Glutamatergic neuron (in vitro differentiated cells): ENCODE results near the gene WFS1. TPM values are rescaled to one million over a fixed set of nuclear protein-coding genes. Genes with fewer than 3 reads are reported as not detected.

ENCODE experiments used
- DNase-seq: peaks from one replicate; pipeline ENCODE4 v3.0.0; 2022
- H3K27ac Mint-ChIP-seq: one replicate; pipeline ENCODE4 v1.8.0; 2020; ENCODE audit warnings: mild to moderate bottlenecking, mixed read lengths, inconsistent platforms; ENCODE audit not compliant: unreplicated experiment
- H3K27me3 Mint-ChIP-seq: one replicate; pipeline ENCODE4 v1.8.0; 2020; ENCODE audit warnings: mild to moderate bottlenecking, moderate library complexity, mixed read lengths, inconsistent platforms; ENCODE audit not compliant: unreplicated experiment
- H3K36me3 Mint-ChIP-seq: one replicate; pipeline ENCODE4 v1.8.0; 2020; ENCODE audit warnings: mild to moderate bottlenecking, mixed read lengths, inconsistent platforms; ENCODE audit not compliant: unreplicated experiment
- H3K4me1 Mint-ChIP-seq: one replicate; pipeline ENCODE4 v1.8.0; 2020; ENCODE audit warnings: mild to moderate bottlenecking, low read depth, mixed read lengths, inconsistent platforms; ENCODE audit not compliant: unreplicated experiment
- H3K4me3 Mint-ChIP-seq: one replicate; pipeline ENCODE4 v1.8.0; 2020; ENCODE audit warnings: mild to moderate bottlenecking, mixed read lengths, inconsistent platforms; ENCODE audit not compliant: unreplicated experiment
- H3K9me3 Mint-ChIP-seq: one replicate; pipeline ENCODE4 v1.8.0; 2020; ENCODE audit warnings: mild to moderate bottlenecking, moderate library complexity, mixed read lengths, inconsistent platforms; ENCODE audit not compliant: unreplicated experiment
- CTCF ChIP-seq: fragments of 200-600 bp; sonication (generic); IDR thresholded peaks from one replicate; pipeline ENCODE4 v1.5.0; 2021; ENCODE audit not compliant: partially characterized antibody, unreplicated experiment
- total RNA-seq: library from RNA; stranded (reverse); fragmentation: NEBNext Ultra II Directional; extraction: Animal tissue kit (Norgen Biotek cat#: 25700); gene quantifications from one replicate; pipeline ENCODE4 v1.2.1, GENCODE V29; 2021; ENCODE audit not compliant: unreplicated experiment

The WFS1 gene
- total RNA-seq, 1 donor from 2014 or later = 30.4 TPM

GRCh38 chr4:6258741-6259140, 10.9 kb upstream of the WFS1 start:
- no peak overlapping the region for H3K27ac Mint-ChIP-seq
- no peak overlapping the region for H3K4me3 Mint-ChIP-seq
- TF ChIP-seq CTCF = no peak
- peaks cover 1% of the 10 kb centered on the region for H3K4me1 Mint-ChIP-seq
- no peaks in the 10 kb centered on the region for H3K27me3 Mint-ChIP-seq
- H3K36me3 Mint-ChIP-seq = no peaks in the 10 kb centered on the region
- peaks cover 7% of the 10 kb centered on the region for H3K9me3 Mint-ChIP-seq
- no peak for DNase-seq

GRCh38 chr4:6259886-6260285, 9.8 kb upstream of the WFS1 start:
- no peak for TF ChIP-seq CTCF

GRCh38 chr4:6262176-6262575, 7.5 kb upstream of the WFS1 start:
- DNase-seq = no peak
- peaks cover 3% of the 10 kb centered on the region for H3K27me3 Mint-ChIP-seq
- H3K4me1 Mint-ChIP-seq = peaks cover 3% of the 10 kb centered on the region
- H3K36me3 Mint-ChIP-seq = no peaks in the 10 kb centered on the region
- no peak for TF ChIP-seq CTCF
- H3K4me3 Mint-ChIP-seq = no peak overlapping the region
- peaks cover 8% of the 10 kb centered on the region for H3K9me3 Mint-ChIP-seq
- H3K27ac Mint-ChIP-seq = no peak overlapping the region

More at GRCh38 chr4:6259886-6260285, 9.8 kb upstream of the WFS1 start:
- H3K27me3 Mint-ChIP-seq = peaks cover 2% of the 10 kb centered on the region
- DNase-seq = no peak
- no peak overlapping the region for H3K27ac Mint-ChIP-seq
- peaks cover 7% of the 10 kb centered on the region for H3K9me3 Mint-ChIP-seq
- H3K36me3 Mint-ChIP-seq = no peaks in the 10 kb centered on the region
- H3K4me3 Mint-ChIP-seq = no peak overlapping the region
- peaks cover 3% of the 10 kb centered on the region for H3K4me1 Mint-ChIP-seq

DNA sequence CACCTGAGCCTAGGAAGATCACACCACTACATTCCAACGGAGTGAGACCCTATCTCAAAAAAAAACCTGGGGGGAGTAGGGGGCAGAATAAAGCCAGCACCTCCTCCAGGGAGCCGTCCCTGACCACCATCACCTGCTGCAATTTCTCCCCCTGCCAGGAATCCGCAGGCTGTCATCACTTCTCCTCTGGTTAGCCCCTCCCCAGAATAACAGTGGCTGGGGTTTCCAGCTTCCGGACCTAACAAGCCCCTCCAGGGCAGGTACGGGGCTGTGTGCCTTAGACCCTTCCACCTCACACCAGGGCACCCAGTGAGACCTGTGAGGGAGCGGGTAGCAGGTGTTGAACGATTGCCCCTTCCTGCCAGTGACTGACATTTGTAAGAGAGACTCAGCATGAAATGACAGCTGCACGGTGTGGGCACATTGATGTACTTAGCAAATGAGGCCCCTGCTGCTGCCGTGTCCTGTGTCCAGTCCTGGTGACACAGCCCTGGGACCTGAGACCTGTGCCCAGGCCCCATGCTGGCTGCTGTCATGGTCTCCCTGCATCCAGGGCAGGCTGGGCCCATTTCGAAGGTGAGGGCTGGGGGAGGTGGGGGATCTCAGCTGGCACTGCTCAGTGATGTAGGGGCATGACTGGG, 6.7 kb upstream of the WFS1 start:
- H3K4me3 Mint-ChIP-seq = no peak overlapping the region
- H3K27me3 Mint-ChIP-seq = peaks cover 3% of the 10 kb centered on the region
- peaks cover 3% of the 10 kb centered on the region for H3K4me1 Mint-ChIP-seq
- no peak for DNase-seq
- H3K36me3 Mint-ChIP-seq = no peaks in the 10 kb centered on the region
- H3K9me3 Mint-ChIP-seq = peaks cover 8% of the 10 kb centered on the region
- no peak overlapping the region for H3K27ac Mint-ChIP-seq
- TF ChIP-seq CTCF = no peak

DNA sequence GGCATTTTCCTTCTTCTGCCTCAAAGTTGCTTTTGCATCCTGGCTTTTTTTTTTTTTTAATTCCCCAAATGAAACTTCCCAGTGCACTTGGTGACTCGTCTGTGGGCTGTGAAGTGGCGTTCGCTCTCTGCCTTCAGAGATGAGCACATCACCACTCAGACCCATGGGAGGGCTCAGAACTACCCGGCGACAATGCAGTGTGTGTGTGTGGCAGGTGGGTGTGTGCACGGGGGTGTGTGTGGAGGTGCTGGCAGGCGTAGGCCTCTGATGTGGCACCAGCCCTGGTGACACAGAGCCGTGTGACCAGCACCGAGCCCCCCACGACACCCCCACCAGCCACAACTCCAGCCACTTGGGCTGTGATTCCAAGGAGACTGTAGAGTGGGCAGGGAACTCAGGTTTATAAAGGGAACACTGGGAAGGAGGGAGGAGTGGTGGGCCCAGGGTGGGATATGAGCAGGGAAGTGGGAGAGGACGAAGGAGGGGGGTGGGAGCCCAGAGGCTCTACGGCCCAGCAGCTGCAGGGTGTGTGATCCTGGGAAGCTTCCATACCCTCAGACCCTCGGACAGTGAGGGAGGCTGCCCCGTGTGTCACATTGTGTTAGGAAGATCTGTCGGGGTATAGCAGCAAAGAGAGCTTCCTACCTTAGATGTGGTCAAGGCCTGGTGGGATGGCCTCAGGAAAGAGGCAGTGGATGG, 6.0 kb upstream of the WFS1 start:
- Mint-ChIP-seq H3K27me3 (peaks cover 3% of the 10 kb centered on the region), H3K27ac (no peak overlapping the region), H3K36me3 (no peaks in the 10 kb centered on the region), H3K4me1 (peaks cover 3% of the 10 kb centered on the region), H3K9me3 (peaks cover 10% of the 10 kb centered on the region), H3K4me3 (no peak overlapping the region)
- TF ChIP-seq CTCF = no peak
- DNase-seq = no peak
